HG03196 (cell line): ENCODE measurements around the gene ASTN2.
A peak's percentile ranks its signal among the peaks of the same experiment; 100 is the strongest.

ENCODE experiments used
- ATAC-seq: cut with Tn5 transposase; IDR thresholded peaks from one replicate; pipeline ENCODE4 v1.9.1; 2021; ENCODE audit not compliant: unreplicated experiment

The ASTN2 gene

GRCh38 chr9:116986015-116986414 lies 428.8 kb downstream of the ASTN2 start:
- no peak for ATAC-seq

- no peak for ATAC-seq
Measured at GRCh38 chr9:116985596-116985995, 429.3 kb downstream of the ASTN2 start.

GRCh38 chr9:116984111-116984510 lies 430.7 kb downstream of the ASTN2 start:
- ATAC-seq, result no peak

- ATAC-seq, result no peak
Measured at GRCh38 chr9:116980582-116981120, 434.2 kb downstream of the ASTN2 start.

- ATAC-seq, result no peak
Measured at GRCh38 chr9:116979456-116979855, 435.4 kb downstream of the ASTN2 start.

GRCh38 chr9:116978155-116978554 lies 436.7 kb downstream of the ASTN2 start:
- no peak for ATAC-seq

- ATAC-seq, result no peak
Measured at GRCh38 chr9:116975126-116975525, 439.7 kb downstream of the ASTN2 start.

GRCh38 chr9:116966199-116966598 lies 448.7 kb downstream of the ASTN2 start:
- no peak for ATAC-seq

GRCh38 chr9:116964258-116964657 lies 450.6 kb downstream of the ASTN2 start:
- ATAC-seq, result no peak

GRCh38 chr9:116959809-116960208 lies 455.0 kb downstream of the ASTN2 start:
- no peak for ATAC-seq

- ATAC-seq, result no peak
Measured at GRCh38 chr9:116958881-116959280, 456.0 kb downstream of the ASTN2 start.

GRCh38 chr9:116954731-116955130 lies 460.1 kb downstream of the ASTN2 start:
- ATAC-seq, result no peak

- ATAC-seq, result no peak
Measured at GRCh38 chr9:116953271-116953670, 461.6 kb downstream of the ASTN2 start.

- no peak for ATAC-seq
Measured at GRCh38 chr9:116952436-116952810, 462.4 kb downstream of the ASTN2 start.

- ATAC-seq, result peak; percentile 78
Measured at GRCh38 chr9:116951588-116952435, 463.0 kb downstream of the ASTN2 start.

- no peak for ATAC-seq
Measured at GRCh38 chr9:116945817-116946216, 469.0 kb downstream of the ASTN2 start.

GRCh38 chr9:116944714-116945534 lies 469.9 kb downstream of the ASTN2 start:
- ATAC-seq, result no peak

GRCh38 chr9:116943970-116944369 lies 470.9 kb downstream of the ASTN2 start:
- no peak for ATAC-seq

GRCh38 chr9:116942593-116943061 lies 472.2 kb downstream of the ASTN2 start:
- ATAC-seq, result no peak

GRCh38 chr9:116941266-116941665 lies 473.6 kb downstream of the ASTN2 start:
- no peak for ATAC-seq

- no peak for ATAC-seq
Measured at GRCh38 chr9:116940614-116941215, 474.1 kb downstream of the ASTN2 start.
